Effector memory CD4-positive, alpha-beta T cell (primary cell): ENCODE measurements around the gene GTPBP6.

Source experiments
- DNase-seq, 3 donors: peaks; one replicate each; pipeline ENCODE4 v3.0.0-alpha.2; 2020
- H3K27ac ChIP-seq: 2 replicates; pipeline ENCODE4 v1.7.0; 2013; ENCODE audit warnings: mild to moderate bottlenecking, low read length, moderate library complexity; ENCODE audit not compliant: insufficient read depth, poor library complexity, severe bottlenecking
- H3K27me3 ChIP-seq: replicated peaks from 2 replicates; pipeline ENCODE4 v1.7.0; 2013; ENCODE audit warnings: mild to moderate bottlenecking, low read length; ENCODE audit not compliant: insufficient read depth, control insufficient read depth, poor library complexity, severe bottlenecking
- H3K36me3 ChIP-seq: 2 replicates; pipeline ENCODE4 v1.7.0; 2013; ENCODE audit warnings: mild to moderate bottlenecking, low read length, moderate library complexity; ENCODE audit not compliant: control insufficient read depth, insufficient read depth
- H3K4me1 ChIP-seq: 2 replicates; pipeline ENCODE4 v1.7.0; 2013; ENCODE audit warnings: low read length, mild to moderate bottlenecking; ENCODE audit not compliant: control insufficient read depth, insufficient read depth, poor library complexity, severe bottlenecking
- H3K4me3 ChIP-seq: 2 replicates; pipeline ENCODE4 v1.7.0; 2013; ENCODE audit warnings: low read length, low read depth, mild to moderate bottlenecking; ENCODE audit not compliant: insufficient read depth, poor library complexity, severe bottlenecking
- H3K9me3 ChIP-seq: 2 replicates; pipeline ENCODE4 v1.7.0; 2013; ENCODE audit warnings: mild to moderate bottlenecking, low read length, moderate library complexity; ENCODE audit not compliant: control insufficient read depth
- total RNA-seq, 3 donors: gene quantifications; one replicate each; lab custom pipeline; 2026; lab: John Stamatoyannopoulos, UW

The GTPBP6 gene, protein sequence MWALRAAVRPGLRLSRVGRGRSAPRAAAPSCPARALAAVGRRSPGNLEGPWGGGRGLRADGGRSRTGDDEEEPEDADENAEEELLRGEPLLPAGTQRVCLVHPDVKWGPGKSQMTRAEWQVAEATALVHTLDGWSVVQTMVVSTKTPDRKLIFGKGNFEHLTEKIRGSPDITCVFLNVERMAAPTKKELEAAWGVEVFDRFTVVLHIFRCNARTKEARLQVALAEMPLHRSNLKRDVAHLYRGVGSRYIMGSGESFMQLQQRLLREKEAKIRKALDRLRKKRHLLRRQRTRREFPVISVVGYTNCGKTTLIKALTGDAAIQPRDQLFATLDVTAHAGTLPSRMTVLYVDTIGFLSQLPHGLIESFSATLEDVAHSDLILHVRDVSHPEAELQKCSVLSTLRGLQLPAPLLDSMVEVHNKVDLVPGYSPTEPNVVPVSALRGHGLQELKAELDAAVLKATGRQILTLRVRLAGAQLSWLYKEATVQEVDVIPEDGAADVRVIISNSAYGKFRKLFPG
- 52.0 to 71.6 (median 56.0) reads per million in 3 donors for total RNA-seq

DNA sequence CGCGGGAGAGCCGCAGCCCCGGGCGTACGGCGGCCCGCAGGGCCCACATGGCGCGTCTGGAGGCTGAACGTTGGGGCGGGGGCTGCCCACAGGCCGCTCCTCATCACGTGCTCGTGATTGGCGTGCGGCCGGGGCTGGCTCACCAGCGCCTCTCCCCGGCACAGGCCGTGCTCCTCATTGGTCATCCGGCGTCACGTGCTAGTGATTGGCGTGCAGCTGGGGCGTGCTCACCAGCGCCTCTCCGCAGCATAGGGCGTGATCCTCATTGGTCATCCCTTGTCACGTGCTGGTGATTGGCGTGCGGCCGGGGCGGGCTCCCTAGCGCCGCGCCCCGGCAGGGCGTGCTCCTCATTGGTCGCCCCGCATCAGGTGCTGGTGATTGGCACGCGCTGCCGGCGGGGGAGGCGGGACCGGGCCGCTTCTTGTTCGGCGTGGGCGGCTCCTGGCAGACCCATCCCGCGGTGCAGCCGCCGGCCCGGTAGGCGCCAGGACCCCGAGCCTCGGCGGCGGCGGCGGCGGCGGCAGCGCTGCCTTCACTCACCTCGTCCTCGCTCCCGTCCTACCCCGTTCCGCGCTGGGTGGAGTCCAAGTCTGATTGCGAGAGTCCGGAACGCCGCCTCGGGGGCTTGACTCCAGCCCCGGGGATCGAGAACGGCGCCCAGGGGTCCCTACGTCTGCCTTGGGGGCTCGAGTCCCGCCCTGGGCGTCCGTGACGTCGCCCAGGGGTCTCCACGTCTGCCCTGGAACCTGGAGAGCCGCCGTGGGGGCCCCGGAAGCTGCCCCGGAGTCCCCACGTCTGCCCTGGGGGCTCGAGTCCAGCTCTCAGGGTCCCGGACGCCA is at the start of gene GTPBP6:
TSS of gene GTPBP6 (minus strand) at position 58 of the 840 bp plus-strand sequence. CDS start at position 49, 9 bp downstream.
- peaks cover 31% of the 10 kb centered on the region for H3K4me1 ChIP-seq
- H3K27ac ChIP-seq: peak within 1 kb of the TSS; percentile 94
- no peaks in the 10 kb centered on the region for H3K27me3 ChIP-seq
- peak within 1 kb of the TSS; percentile 88 for H3K4me3 ChIP-seq
- H3K9me3 ChIP-seq: no peaks in the 10 kb centered on the region
- peaks cover 19% of the 10 kb centered on the region for H3K36me3 ChIP-seq
- peak; percentile 99 to 100 (median 99) for DNase-seq

DNA sequence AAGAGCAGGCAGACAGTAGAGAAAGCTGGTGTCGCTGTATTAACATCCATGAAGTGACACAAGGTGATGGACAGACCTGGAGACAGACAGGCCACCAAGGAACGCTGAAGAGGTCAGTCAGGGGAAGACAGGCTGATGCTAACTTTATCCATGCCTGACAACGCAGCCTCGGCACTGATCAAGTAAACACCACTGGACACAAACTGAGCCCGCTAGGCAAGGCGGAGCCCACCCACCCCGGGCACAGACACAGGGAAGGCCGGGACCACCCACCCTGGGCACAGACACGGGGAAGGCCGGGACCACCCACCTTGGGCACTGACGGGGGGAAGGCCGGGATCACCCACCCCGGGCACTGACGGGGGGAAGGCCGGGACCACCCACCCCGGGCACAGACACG is 49.3 kb upstream of the GTPBP6 start:
- Histone ChIP-seq H3K36me3 (no peaks in the 10 kb centered on the region), H3K27me3 (no peaks in the 10 kb centered on the region), H3K4me1 (peaks cover under 1% of the 10 kb centered on the region), H3K4me3 (no peak overlapping the region), H3K27ac (no peak overlapping the region), H3K9me3 (no peaks in the 10 kb centered on the region)
- no peak for DNase-seq

DNA sequence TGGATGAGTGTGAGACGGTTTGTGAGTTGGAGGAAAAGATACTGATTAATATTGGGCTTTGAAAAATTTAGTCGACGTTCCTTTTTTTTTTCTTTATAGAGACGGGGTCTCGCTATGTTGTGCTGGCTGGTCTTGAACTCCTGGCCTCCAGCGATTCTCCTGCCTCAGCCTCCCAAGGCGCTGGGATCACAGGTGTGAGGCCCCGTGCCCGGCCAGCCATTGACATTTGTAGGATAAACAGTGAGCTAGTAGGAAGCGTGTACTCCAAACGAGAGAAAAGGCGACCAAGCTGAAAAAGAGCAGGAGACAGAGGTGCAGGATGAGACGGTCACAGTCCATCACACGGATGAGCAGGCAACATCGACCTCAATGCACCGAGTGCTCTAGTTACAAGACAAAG is 48.8 kb upstream of the GTPBP6 start:
- no peak for DNase-seq
- H3K27me3 ChIP-seq: no peaks in the 10 kb centered on the region

DNA sequence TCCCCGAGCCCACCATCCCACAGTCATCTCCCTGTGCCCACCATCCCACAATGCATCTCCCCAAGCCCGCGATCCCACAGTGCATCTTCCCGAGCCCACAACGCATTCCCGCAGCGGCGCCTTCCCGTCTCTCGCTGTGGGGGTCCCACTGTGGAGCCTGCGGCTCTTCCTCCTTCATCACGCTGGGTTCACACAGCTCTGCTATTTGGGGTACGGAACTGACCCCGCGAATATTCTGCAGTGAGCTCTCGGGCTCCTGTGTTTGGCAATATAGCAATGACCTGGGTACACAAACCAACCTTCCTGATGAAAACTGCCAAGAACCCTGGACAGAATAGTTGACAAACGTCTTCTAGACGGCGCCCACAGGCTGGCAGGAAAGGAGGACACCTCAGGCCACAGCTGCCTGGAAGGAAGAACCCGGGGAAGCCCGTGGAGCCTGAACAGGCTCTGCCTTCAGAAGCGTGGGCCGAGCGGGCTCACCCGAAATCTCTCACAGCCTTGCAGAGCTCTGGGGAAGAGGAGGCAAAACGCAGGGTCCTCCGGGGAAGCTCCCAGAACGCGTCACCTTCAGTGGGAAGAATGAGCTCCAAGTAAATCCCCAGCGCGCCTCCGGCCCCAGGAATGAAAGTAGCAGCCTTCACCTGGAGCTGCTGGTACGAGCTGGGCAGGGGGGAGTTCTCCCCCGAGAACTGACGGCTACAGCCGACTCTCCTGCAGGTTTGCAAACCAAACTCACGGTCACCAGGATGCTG is 45.2 kb upstream of the GTPBP6 start:
- Histone ChIP-seq H3K36me3 (peaks cover 20% of the 10 kb centered on the region), H3K4me3 (no peak overlapping the region), H3K4me1 (no peaks in the 10 kb centered on the region), H3K9me3 (peaks cover 13% of the 10 kb centered on the region), H3K27me3 (no peaks in the 10 kb centered on the region), H3K27ac (no peak overlapping the region)
- DNase-seq: no peak

More for the DNA sequence above, 48.8 kb upstream of the GTPBP6 start:
- H3K27ac ChIP-seq: no peak overlapping the region
- no peak overlapping the region for H3K4me3 ChIP-seq
- H3K36me3 ChIP-seq: no peaks in the 10 kb centered on the region
- H3K4me1 ChIP-seq: no peaks in the 10 kb centered on the region
- no peaks in the 10 kb centered on the region for H3K9me3 ChIP-seq

DNA sequence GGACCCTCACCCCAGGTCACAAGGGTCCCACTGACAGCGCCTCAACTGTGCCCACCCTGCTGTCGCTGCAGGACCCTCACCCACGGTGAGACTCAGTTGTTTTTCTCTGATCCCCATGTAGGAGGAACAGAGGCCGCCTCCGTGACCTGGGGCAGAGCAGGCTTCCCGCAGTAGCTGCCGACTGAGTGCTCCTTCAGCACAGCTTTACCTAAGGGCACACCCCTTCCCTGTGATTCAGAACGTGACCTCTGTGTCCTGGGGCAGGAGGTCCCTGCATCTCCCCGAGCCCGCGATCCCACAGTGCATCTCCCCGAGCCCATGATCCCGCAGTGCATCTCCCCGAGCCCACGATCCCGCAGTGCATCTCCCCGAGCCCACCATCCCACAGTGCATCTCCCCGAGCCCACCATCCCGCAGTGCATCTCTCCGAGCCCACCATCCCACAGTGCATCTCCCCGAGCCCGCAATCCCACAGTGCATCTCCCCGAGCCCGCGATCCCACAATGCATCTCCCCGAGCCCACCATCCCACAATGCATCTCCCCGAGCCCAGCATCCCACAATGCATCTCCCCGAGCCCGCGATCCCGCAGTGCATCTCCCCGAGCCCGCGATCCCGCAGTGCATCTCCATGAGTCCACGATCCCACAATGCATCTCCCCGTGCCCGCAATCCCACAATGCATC is 44.5 kb upstream of the GTPBP6 start:
- H3K36me3 ChIP-seq: peaks cover 20% of the 10 kb centered on the region
- H3K4me1 ChIP-seq: no peaks in the 10 kb centered on the region
- H3K27ac ChIP-seq: no peak overlapping the region
- no peaks in the 10 kb centered on the region for H3K27me3 ChIP-seq
- DNase-seq: no peak
- peaks cover 13% of the 10 kb centered on the region for H3K9me3 ChIP-seq
- no peak overlapping the region for H3K4me3 ChIP-seq

DNA sequence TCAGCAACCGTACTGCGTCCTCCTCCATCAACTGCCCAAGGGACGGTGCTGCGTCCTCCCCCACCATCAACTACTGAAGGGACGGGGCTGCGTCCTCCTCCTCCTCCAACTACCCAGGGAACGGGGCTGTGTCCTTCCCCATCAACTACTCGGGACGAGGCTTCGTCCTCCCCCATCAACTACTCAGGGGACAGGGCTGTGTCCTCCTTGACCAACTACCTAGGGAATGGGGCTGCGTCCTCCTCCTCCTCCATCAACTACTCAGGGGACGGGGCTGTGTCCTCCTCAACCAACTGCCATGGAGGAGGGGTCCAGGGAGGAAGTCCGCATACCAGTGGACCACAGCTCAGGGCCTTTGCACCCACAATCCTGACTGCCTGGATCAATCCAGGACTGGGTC is 43.8 kb upstream of the GTPBP6 start:
- peaks cover 13% of the 10 kb centered on the region for H3K9me3 ChIP-seq
- H3K36me3 ChIP-seq: peaks cover 20% of the 10 kb centered on the region
- DNase-seq: no peak

DNA sequence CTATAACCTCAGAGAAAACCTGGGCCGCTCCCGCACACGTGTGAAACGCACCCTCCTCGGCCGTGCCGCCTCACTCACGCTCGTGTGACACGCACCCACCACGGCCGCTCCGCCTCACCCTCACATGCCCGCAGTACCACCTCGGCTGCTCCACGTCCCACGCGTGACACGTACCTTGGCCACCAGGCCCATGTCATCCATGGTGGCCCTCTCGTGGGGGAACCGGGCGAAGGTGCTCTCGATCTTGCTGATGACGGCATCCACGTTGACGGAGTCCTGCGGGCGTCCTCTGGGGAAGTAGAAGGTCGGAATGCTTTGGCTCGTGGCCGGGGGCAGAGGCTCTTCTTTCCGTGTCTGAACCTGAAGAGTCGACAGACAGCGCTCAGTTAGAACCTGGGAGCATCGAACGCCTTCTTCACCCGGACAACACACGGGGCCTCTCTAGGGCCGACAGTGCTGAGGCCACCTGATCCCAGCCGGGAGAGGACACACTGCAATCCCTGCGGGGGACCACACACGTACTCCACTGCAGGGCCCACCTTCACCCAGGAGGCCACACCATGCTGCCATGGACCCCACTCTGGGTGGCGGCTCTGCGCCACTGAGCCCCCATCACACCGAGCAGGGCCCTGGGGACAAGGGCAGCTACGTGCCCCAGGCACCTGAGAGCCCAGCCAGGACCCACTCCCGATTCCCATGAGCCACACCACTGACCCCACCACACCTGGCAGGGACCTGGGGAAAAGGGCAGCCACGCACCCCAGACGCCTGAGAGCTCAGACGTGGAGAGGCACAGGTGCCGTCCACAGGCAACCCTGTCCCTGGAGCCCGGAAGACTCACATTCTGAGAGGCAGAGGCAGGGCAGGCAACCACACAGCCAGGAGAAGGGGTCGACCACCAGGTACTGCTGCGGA is 42.9 kb upstream of the GTPBP6 start:
- Histone ChIP-seq H3K36me3 (peaks cover 20% of the 10 kb centered on the region), H3K4me3 (no peak overlapping the region), H3K27ac (no peak overlapping the region), H3K27me3 (no peaks in the 10 kb centered on the region), H3K9me3 (peaks cover 13% of the 10 kb centered on the region), H3K4me1 (no peaks in the 10 kb centered on the region)
- DNase-seq: no peak

More for the DNA sequence above, 43.8 kb upstream of the GTPBP6 start:
- H3K4me1 ChIP-seq: no peaks in the 10 kb centered on the region
- no peak overlapping the region for H3K27ac ChIP-seq
- H3K27me3 ChIP-seq: no peaks in the 10 kb centered on the region
- H3K4me3 ChIP-seq: no peak overlapping the region

DNA sequence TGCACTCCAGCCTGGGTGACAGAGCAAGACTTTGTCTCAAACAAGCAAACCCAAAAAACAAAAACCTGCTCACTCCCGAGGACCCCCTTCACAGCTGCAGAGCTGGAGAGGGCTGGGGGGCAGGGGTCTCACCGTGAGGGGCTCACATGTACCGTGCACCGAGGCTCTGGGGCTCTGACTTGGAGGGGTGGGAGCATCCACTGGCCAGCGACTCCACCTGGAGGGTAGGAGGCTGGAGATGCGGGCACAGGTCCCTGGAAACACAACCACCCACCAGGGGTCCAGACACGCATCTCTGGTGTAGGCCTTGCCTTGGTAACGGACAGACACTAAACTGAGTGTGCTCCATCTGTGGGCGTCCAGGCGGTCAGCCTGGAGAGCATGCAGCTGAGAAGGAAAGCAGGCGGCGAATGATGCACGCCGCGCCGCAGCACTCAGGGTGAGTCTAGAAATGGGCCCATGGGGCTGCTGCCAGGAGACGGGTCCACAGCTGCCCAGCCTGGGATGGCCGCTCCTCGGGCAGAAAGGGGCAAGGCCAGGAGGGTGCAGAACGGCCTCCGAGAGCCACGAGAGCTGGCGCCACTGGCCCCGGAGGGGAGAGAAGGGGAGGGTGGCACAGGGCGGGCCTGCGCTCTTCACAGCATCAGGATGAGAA is 42.0 kb upstream of the GTPBP6 start:
- H3K4me3 ChIP-seq: no peak overlapping the region
- DNase-seq: no peak
- H3K36me3 ChIP-seq: peaks cover 20% of the 10 kb centered on the region
- no peaks in the 10 kb centered on the region for H3K4me1 ChIP-seq
- peaks cover 13% of the 10 kb centered on the region for H3K9me3 ChIP-seq
- no peaks in the 10 kb centered on the region for H3K27me3 ChIP-seq
- H3K27ac ChIP-seq: no peak overlapping the region
